GM21529 (cell line): ENCODE results near the gene FOXRED2.
"Not testable (repeated sequence)": the region's sequence is repeated elsewhere in the genome, so short reads cannot be mapped to it uniquely, and the experiment has no call there.

Source experiments
- ATAC-seq: cut with Tn5 transposase; IDR thresholded peaks from one replicate; pipeline ENCODE4 v1.9.1; 2021; ENCODE audit not compliant: unreplicated experiment

FOXRED2 gene

DNA sequence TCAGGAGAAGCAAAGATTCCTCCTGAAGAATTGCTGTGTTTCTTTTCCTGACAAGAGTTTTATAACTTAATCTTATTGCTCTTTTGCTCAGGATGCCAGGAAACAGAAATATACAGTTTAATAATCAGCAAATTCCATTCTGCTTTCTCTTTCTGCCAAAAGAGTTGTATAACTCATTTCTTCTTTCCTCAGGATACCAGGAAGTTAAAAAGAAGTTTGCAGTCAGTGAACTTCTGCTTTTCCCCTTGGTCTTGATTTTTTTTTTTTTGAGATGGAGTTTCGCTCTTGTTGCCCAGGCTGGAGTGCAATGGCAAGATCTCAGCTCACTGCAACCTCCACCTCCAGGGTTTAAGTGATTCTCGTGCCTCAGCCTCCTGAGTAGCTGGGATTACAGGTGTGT is 13.1 kb upstream of the FOXRED2 start:
- not testable (repeated sequence) for ATAC-seq

- no peak for ATAC-seq
These were observed 7.9 kb upstream of the FOXRED2 start for GRCh38 chr22:36514766-36515165.

DNA sequence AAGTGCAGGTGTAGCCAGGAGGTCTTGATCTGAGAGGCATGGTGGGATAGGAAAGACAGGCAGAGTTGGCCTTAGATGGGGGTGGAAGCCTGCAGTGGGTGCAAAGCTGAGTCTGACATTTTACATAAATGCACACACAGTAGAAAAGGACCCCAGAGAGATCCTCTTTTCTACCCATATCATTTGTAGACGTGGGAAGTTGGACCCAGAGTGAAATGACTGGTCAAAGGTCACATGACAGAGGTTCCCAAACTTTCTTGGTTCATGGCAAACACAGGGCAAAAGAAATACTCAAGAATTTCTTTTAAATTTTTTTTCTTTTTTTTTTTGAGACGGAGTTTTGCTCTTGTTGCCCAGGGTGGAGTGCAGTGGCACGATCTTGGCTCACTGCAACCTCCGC is 6.2 kb upstream of the FOXRED2 start:
- ATAC-seq, result no peak

DNA sequence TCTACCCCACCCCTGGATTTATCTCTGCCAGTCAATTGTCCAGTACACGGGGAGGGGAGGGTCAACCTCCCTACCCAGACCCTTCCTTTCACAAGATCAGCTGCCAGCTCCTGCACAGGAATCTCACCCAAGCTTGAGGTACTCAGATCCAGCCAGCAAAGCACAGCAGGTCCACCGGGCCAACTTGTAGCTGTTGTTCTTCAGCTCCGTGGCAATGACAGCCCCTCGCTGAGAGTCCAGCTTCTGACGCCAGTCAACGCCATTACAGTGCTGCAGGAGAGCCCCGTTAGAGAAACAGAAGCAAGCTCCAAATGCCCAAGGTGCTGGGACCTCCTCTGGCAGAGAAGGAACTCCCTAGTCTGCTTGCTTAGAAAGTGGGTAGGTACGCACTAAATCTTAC is 5.5 kb upstream of the FOXRED2 start:
- no peak for ATAC-seq

GRCh38 chr22:36510966-36511881 is 4.4 kb upstream of the FOXRED2 start:
- no peak for ATAC-seq

- no peak for ATAC-seq
These were observed 3.5 kb upstream of the FOXRED2 start for GRCh38 chr22:36510384-36510783.

DNA sequence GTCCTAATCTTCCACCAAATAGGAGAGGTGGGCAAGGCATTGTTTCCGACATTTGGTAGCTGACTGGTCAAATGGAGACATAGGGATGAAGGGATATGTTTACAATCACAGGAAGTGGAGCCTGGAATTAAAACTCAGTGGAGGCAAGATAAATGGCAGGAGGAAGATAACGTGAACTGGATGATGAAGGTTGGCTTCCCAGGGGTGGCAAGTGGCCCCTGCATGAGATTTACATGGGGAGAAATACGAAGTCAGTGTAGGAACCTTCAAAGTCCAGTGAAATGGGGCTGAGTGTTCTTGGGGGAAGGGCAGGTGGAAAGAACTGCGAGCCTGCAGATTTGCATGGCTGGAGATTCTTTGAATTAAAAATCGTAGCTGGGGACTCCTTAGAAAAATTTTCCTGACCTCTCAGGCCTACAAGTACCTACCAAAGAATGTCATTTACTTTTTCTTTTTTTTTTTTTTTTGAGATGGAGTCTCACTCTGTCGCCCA is 724 bp upstream of the FOXRED2 start:
- no peak for ATAC-seq

DNA sequence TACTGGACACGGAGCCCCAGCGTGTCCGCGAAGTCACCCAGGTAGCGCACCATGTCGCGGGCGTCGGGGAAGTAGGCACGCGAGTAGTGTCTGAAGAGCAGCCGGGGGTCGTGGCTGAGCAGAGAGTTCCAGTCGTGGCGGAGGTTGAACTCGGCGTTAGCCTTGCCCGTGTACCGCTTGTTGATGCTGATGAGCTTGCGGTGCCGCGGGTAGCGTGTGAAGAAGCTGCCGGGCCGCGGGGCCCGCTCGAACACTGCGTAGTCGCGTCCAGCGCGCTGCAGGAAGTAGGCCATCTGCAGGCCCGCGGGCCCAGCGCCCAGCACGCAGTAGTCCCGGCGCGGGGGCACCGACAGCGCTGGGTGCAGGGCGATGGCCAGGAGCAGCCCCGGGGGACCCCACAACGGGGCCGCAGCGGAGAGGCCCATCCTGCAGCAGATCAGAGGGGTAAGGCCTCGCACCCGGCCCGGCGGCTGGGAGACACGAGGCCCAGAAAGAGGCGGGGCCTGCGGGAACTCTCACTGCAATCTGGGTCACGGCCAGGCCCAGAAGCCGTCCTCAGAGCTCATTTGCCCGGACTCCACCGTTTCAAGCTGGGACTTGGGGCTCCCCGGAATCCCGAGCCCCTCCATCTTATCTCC is 723 bp downstream of the FOXRED2 start:
- no peak for ATAC-seq

- ATAC-seq, result no peak
These were observed 8.8 kb downstream of the FOXRED2 start for GRCh38 chr22:36497910-36498665.

DNA sequence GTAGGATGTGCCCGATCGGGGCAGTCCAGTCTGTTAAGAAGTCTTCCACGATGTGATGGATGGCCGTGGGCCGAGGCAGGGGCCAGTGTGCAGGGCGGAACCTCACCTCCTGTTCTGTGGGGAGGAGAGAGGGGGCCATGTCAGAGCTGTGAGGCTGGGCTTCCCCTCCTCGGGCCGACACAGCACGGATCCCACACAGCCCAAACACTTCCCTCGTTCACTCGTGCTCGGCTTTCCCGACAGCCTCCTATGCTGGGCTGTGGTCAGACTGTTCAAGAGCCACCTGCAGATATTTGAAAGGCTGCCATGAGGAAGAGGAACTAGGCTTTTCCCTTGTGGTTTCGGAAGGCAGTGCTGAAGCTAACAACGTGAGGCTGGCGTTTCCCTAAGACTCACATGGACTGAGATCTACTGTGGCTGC is 13.1 kb downstream of the FOXRED2 start:
- ATAC-seq, result no peak

- no peak for ATAC-seq
These were observed 14.7 kb downstream of the FOXRED2 start for GRCh38 chr22:36492109-36492508.

DNA sequence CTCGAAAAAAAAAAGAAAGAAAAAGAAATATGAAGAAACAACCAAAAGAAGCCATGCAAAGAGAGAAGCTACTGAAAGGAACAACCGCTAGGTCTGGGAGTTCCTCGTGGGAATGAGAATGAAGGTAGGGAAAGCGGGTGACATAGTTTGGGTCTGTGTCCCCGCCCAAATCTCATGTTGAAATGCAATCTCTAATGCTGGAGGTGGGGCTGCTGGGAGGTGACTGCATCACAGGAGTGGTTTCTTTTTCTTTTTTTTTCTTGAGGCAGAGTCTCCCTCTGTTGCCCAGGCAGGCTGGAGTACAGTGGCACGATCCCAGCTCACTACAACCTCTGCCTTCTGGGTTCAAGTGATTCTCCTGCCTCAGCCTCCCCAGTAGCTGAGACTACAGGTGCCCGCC is 15.7 kb downstream of the FOXRED2 start:
- no peak for ATAC-seq

- no peak for ATAC-seq
These were observed 20.0 kb downstream of the FOXRED2 start for GRCh38 chr22:36486619-36487384.

GRCh38 chr22:36481393-36482168 is 25.3 kb downstream of the FOXRED2 start, which contains the start of gene TXN2:
TXN2 (minus strand) TSS chr22:36481640; CDS start chr22:36480837, 803 bp downstream.
- peak; percentile 81 for ATAC-seq

DNA sequence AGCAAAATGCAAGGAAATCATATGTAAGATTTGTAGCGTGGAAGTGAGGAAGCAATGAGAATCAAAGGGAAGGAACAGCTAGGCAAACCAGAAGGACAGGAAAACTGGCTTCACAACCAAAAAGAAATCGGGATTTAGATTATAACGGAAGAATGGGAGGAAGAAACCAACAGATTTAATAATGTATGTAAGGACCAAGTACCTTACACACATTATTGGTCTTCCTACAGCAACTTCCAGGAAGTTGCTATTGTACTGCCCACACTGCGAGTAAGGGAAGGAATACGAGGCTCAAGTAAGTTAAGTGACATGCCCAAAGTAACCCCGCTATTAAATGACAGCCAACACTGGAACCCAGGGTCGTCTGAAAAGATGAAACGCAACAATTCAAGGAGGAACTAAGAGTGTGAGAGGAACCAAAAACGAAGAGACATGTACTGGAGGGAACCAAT is 25.9 kb downstream of the FOXRED2 start:
- no peak for ATAC-seq

GRCh38 chr22:36478966-36479365 is 27.9 kb downstream of the FOXRED2 start:
- no peak for ATAC-seq

GRCh38 chr22:36475341-36475740 is 31.5 kb downstream of the FOXRED2 start:
- ATAC-seq, result no peak

- no peak for ATAC-seq
These were observed 34.2 kb downstream of the FOXRED2 start for GRCh38 chr22:36472689-36473088.

- no peak for ATAC-seq
These were observed 35.5 kb downstream of the FOXRED2 start for GRCh38 chr22:36471341-36471821.

GRCh38 chr22:36470994-36471331 is 35.9 kb downstream of the FOXRED2 start:
- ATAC-seq, result no peak
